HG03139 (cell line): Measurements from ENCODE around the gene DHX15.

Experiments used
- ATAC-seq: cut with Tn5 transposase; IDR thresholded peaks from one replicate; pipeline ENCODE4 v1.9.1; 2021; ENCODE audit not compliant: unreplicated experiment

The DHX15 gene

GRCh38 chr4:24584211-24584850 is at the start of gene DHX15:
TSS of gene DHX15 (minus strand) at chr4:24584554. CDS start at chr4:24584393, 161 bp downstream.
- ATAC-seq: peak; percentile 89

- no peak for ATAC-seq
Measured at GRCh38 chr4:24632011-24632410, 47.7 kb upstream of the DHX15 start.

GRCh38 chr4:24630937-24631336 is 46.6 kb upstream of the DHX15 start:
- ATAC-seq: no peak

DNA sequence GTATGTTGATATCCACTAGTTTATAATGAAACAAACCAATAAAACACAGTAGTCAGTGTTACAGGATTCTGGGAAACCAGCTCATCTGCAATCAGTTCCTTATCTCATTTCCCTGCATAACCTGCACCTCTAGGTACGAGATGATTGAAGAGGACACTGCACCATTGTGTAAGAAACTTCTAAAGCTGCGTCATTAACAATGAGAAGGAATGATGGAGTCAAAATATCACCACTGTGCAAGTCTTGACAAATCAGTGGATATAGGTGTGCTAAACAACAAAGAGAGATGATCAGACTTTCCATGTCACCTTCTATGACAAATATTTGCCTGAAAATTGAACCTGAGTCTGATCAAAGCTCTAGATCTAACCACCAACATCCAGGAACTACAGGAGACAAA is 40.7 kb upstream of the DHX15 start:
- ATAC-seq: no peak

- ATAC-seq: no peak
Measured at GRCh38 chr4:24624381-24624780, 40.0 kb upstream of the DHX15 start.

DNA sequence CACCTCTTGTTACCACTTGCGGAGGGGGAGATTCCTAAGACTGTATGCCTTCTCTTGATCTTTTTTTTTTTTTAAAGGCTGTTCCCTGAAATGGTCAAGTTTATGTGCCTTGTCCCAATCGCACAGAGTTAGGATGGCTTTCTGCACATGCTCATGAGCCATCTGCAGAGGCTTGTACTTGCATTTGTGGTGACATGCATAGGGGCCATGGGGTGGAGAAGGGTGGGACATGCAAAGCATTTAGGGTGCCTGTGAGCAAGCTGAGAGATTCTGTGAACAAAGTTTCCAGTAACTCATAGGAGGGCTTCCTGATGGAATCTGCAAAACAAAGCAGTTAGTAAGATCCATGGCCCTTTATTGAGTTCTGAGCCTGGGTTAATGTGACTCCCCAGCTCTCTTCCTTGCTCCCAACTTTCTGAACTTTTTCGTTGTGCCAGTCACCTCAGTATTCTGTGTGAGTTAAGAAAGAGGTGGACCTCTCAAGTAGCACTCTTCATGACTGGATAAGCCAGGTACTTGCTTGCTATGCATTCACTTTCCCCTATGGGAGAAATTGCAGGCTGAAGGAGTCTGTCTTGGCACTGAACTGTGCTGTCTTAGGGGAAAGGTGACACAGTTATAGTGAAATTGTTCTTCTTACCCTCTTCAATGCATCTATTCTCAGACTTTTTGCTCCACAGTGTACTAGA is 37.9 kb upstream of the DHX15 start:
- no peak for ATAC-seq

DNA sequence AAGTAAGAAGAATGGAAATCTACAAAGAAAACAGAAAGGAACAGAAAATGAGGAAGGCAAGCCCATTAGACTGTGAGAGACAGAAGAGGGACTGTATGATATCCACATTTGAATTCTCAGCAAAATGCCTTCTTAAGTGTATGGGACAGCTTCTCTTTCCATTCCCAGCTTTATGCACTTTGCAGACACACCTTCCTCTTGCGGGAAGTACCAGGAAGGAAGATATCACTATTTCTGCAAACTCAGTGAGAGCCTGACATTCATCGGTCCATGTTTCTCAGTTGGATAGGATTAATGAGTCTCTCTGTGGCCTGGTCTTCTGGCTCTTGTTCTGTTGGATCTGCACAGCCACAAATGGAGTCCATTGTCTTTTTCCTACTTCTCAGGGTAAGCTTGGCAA is 31.6 kb upstream of the DHX15 start:
- no peak for ATAC-seq

DNA sequence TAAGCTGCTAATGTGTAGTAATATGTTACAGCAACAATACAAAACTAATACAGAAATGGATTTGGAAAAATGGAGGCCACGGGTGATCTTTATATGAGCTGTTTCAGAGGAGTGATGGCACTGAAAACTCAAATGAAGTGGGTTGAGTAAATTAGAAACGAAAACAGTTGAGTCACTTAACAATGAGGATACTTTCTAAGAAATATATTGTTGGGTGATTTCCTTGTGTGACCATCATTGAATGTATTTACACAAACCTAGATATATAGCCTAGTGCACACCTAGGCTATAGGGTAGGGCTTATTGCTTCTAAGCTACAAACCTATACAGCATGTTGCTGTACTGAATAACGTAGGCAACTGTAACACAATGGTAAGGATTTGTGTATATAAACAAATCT is 30.5 kb upstream of the DHX15 start:
- no peak for ATAC-seq

GRCh38 chr4:24613502-24613901 is 29.1 kb upstream of the DHX15 start:
- ATAC-seq: no peak

DNA sequence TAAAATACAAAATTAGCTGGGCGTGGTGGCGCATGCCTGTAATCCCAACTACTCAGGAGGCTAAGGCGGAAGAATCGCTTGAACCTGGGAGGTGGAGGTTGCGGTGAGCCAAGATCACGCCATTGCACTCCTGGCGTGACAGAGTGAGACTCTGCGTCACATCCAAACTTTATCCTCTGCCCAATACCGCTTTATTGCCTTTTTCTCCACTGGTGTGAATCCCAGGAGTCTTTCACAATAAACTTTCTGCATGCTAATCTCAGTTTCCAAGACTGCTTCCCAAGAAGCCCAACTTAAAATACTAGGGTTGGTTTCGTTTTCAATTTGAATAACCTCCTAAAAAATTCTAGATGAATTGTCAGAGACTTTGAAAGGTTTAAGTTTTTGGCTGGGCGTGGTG is 27.2 kb upstream of the DHX15 start:
- no peak for ATAC-seq

DNA sequence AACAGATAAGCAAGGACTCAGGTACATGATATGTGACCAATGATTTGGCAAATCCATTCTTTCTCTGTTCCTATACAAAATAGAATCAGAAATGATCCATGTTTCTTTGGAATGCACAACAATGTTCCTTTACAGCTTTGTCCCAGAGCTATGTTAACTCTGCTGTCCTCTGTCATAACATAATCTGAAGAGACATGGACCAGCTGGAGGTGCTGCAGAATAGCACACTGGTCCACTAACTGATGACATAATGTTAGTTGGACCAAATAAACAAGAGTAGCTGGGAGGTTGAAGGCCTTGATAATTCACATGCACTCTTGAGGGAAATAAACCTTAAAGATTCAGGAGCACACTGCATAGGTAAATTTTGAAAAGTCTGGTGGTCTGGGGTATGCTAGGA is 23.0 kb upstream of the DHX15 start:
- no peak for ATAC-seq

DNA sequence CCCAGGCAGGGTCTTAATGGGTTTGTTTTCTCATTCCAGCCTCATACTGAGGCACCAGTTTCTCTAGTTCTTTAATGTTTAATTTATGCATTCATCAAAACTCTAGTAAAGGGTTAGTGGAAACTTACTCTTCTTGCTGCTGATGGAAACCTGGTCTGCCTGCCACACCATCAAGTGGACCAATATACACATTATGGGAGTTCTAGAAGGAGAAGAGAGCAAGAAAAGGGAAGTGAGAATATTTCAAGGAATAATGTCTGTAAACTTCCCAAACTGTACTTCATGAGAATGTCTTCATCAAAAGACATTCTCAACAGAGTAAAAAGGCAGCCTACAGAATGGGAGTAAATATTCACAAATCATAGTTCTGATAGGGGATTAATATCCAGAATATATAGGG is 20.9 kb upstream of the DHX15 start:
- ATAC-seq: no peak

DNA sequence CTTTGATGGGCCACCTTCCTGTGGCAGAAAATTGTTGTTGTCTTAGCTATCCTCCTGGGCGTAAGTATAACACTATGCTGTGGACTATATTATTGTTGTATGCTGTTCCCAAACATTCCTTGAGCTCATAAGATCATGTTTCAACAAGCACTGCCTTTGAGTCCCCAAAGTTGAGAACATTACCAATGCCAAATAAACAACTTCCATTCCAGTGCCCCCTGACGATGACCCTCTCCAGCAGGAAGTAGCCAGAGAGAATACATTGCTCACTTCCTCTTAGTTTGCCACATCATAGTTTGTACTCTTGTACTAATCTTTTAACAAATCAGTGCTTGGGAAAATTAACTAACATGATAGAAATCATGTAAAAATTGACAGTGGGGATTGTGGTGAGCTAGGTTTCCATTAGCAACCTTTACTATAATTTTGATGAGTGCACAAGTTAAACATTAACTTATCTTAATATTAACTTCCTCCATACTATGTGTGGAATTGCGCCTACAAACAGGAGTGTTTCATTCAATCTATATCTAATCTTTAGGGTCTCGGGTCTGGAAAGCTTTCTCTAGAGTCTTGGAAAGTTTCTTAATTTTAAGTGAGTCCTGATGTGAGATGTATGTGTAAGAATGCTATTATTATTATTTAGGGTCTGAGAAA is 20.3 kb upstream of the DHX15 start:
- no peak for ATAC-seq

GRCh38 chr4:24603343-24603742 is 19.0 kb upstream of the DHX15 start:
- ATAC-seq: no peak

GRCh38 chr4:24601121-24601520 is 16.8 kb upstream of the DHX15 start:
- no peak for ATAC-seq

GRCh38 chr4:24599275-24599674 is 14.9 kb upstream of the DHX15 start:
- no peak for ATAC-seq

- no peak for ATAC-seq
Measured at GRCh38 chr4:24598025-24598424, 13.7 kb upstream of the DHX15 start.

DNA sequence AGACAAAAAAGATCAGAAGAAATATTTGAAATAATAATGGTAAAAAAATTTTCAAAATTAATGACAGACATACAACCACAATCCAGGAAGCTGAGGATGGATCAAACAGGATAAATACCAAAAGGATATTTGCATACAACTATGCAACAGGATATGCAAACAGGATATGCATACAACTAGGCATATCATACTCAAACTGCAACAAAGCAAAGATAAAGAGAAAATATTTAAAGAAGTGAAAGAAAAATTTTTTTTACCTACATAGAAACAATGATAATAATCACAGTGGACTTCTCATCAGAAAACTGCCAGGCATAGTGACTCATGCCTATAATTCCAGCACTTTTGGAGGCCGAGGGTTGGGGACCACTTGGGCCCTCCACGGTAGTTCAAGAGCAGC is 11.3 kb upstream of the DHX15 start:
- no peak for ATAC-seq

GRCh38 chr4:24594887-24595286 is 10.5 kb upstream of the DHX15 start:
- ATAC-seq: no peak

DNA sequence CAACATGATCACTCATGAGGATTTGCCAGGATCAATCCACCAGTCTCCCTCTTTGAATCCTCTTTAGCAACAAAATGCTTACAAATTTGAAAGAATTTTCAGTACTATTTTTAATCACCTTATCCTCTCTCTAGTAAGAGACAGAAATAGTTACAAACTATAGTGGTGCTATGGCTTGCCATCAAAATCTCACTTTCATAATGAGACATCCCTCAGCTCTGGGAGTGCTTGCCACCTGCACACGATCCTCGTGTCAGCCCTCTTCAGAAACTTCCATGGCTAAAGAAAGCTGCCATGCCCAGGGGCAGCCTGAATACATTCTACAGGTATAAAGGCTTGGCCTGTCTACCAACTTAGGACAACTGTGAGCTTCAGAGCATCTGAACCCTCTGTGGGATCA is 5.1 kb upstream of the DHX15 start:
- ATAC-seq: peak; percentile 37

GRCh38 chr4:24588216-24588954 is 4.0 kb upstream of the DHX15 start:
- ATAC-seq: no peak
